Caco-2 (cell line): Measurements from ENCODE around the gene DDRGK1. TPM values are rescaled to one million over a fixed set of nuclear protein-coding genes. Genes with fewer than 3 reads are reported as not detected.

ENCODE experiments used
- BruUV-seq: library from RNA; stranded (reverse); fragments of 400-500 nt; replicated peaks from 2 replicates; lab custom pipeline; 2021; lab: Mats Ljungman, UMichigan
- CTCF ChIA-PET: fragments of 300-600 bp; sonication (Branson Sonifier 250); formaldehyde crosslinking; loops from one replicate; lab custom pipeline; 2022; ENCODE audit warnings: antibody characterized with exemption; lab: Charles Lee
- POLR2A ChIA-PET: fragments of 300-600 bp; sonication (Branson Sonifier 250); formaldehyde crosslinking; loops from one replicate; lab custom pipeline; 2022; ENCODE audit warnings: antibody characterized with exemption; lab: Charles Lee
- DNase-seq, 2 experiments: peaks; one replicate each; pipeline versions ENCODE4 v3.0.0 to v3.0.0-alpha.2; 2020 to 2022
- H3K27me3 ChIP-seq: replicated peaks from 2 replicates; pipeline ENCODE4 v1.6.0; 2011; ENCODE audit warnings: low read length; ENCODE audit not compliant: control insufficient read depth, insufficient read depth
- H3K36me3 ChIP-seq: 2 replicates; pipeline ENCODE4 v1.5.1; 2011; ENCODE audit warnings: low read length; ENCODE audit not compliant: control insufficient read depth, insufficient read depth
- H3K4me1 ChIP-seq: fragments of 250-450 bp; sonication (Bioruptor Pico); 2 replicates; pipeline ENCODE4 v1.5.1; 2020; ENCODE audit warnings: mild to moderate bottlenecking
- H3K4me3 ChIP-seq: 2 replicates; pipeline ENCODE4 v1.5.1; 2011; ENCODE audit warnings: low read depth, mild to moderate bottlenecking, control low read depth, low read length
- H3K9me3 ChIP-seq: fragments of 250-450 bp; sonication (Bioruptor Pico); 2 replicates; pipeline ENCODE4 v1.5.1; 2020; ENCODE audit warnings: mild to moderate bottlenecking, moderate library complexity
- H3K27ac Mint-ChIP-seq: one replicate; pipeline ENCODE4 v1.8.0; 2022; ENCODE audit warnings: mixed read lengths; ENCODE audit not compliant: unreplicated experiment
- H3K27me3 Mint-ChIP-seq: one replicate; pipeline ENCODE4 v1.8.0; 2022; ENCODE audit warnings: mixed read lengths; ENCODE audit not compliant: insufficient read depth, unreplicated experiment
- H3K36me3 Mint-ChIP-seq: one replicate; pipeline ENCODE4 v1.8.0; 2022; ENCODE audit warnings: mild to moderate bottlenecking, mixed read lengths; ENCODE audit not compliant: insufficient read depth, unreplicated experiment
- H3K4me1 Mint-ChIP-seq: one replicate; pipeline ENCODE4 v1.8.0; 2022; ENCODE audit warnings: low read depth, mixed read lengths; ENCODE audit not compliant: unreplicated experiment
- H3K4me3 Mint-ChIP-seq: one replicate; pipeline ENCODE4 v1.8.0; 2022; ENCODE audit warnings: mild to moderate bottlenecking, moderate library complexity, mixed read lengths; ENCODE audit not compliant: unreplicated experiment
- H3K9me3 Mint-ChIP-seq: one replicate; pipeline ENCODE4 v1.8.0; 2022; ENCODE audit warnings: mixed read lengths; ENCODE audit not compliant: unreplicated experiment
- intact Hi-C: fragments of 100-400 bp; cut with micrococcal nuclease; formaldehyde crosslinking; loops from one replicate; pipeline ENCODE4 v1.10.0; 2022; ENCODE audit not compliant: unreplicated experiment
- total RNA-seq: library from RNA; stranded (reverse); gene quantifications from 2 replicates; pipeline ENCODE4 v1.2.3, GENCODE V29; 2022
- TF ChIP-seq, protein P1 (sequence below), 2 experiments: fragments of 200-600 bp in 1 of 2; IDR thresholded peaks; 1 replicate in 1 of 2; 2 replicates in 1 of 2; pipeline versions ENCODE4 v1.5.1 to v1.8.0; 2011 to 2022; ENCODE audit warnings: antibody characterized with exemption in 1 of 2, control low read depth in 1 of 2, inconsistent platforms in 1 of 2, low read depth in 1 of 2, low read length in 1 of 2, mild to moderate bottlenecking in 1 of 2, moderate library complexity in 1 of 2; ENCODE audit not compliant: insufficient read depth in 1 of 2, severe bottlenecking in 1 of 2, unreplicated experiment in 1 of 2

DDRGK1 gene
- total RNA-seq, 1 experiment from 2014 or later: 84.8 TPM

DNA sequence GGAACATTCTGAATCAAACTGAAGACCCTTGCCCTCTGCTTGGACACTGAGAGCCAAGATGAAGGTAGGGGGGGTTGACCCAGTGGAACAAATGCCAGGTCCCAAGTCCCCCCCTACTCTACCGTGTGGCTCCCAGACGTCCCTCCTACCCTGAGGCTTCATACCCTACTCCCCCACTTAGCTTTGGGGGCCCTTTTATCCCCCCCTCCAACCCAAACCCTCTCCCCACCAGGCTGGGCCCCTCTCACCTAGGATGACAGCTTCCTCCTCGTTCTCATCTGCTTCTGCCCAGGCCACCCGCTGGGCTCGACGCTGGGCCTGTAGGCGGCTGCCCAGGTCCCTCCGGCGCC lies 1.5 kb downstream of the DDRGK1 start:
- Histone ChIP-seq H3K9me3 (no peaks in the 10 kb centered on the region), H3K36me3 (peaks cover 3% of the 10 kb centered on the region; the same call in 1 of the 2 replicates), H3K4me3 (peak overlapping the region; percentile 85), H3K4me1 (no peaks in the 10 kb centered on the region), H3K27me3 (no peaks in the 10 kb centered on the region)
- peaks cover 58% of the 10 kb centered on the region for H3K36me3 Mint-ChIP-seq
- intact Hi-C loops: no loop called here
- TF ChIP-seq, protein P1, sequence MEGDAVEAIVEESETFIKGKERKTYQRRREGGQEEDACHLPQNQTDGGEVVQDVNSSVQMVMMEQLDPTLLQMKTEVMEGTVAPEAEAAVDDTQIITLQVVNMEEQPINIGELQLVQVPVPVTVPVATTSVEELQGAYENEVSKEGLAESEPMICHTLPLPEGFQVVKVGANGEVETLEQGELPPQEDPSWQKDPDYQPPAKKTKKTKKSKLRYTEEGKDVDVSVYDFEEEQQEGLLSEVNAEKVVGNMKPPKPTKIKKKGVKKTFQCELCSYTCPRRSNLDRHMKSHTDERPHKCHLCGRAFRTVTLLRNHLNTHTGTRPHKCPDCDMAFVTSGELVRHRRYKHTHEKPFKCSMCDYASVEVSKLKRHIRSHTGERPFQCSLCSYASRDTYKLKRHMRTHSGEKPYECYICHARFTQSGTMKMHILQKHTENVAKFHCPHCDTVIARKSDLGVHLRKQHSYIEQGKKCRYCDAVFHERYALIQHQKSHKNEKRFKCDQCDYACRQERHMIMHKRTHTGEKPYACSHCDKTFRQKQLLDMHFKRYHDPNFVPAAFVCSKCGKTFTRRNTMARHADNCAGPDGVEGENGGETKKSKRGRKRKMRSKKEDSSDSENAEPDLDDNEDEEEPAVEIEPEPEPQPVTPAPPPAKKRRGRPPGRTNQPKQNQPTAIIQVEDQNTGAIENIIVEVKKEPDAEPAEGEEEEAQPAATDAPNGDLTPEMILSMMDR (IDR thresholded peaks at IDR 0.05; ENCODE audit: insufficient read depth in 1 of 2, low read depth in 1 of 2, low read length in 1 of 2, severe bottlenecking in 1 of 2, unreplicated experiment in 1 of 2): no peak
- no peaks in the 10 kb centered on the region for H3K9me3 Mint-ChIP-seq
- POLR2A ChIA-PET: no interaction called here
- H3K4me1 Mint-ChIP-seq: no peaks in the 10 kb centered on the region
- H3K27me3 Mint-ChIP-seq: no peaks in the 10 kb centered on the region
- DNase-seq: no peak
- no TSS peak for BruUV-seq
- H3K4me3 Mint-ChIP-seq: peak overlapping the region; percentile 99
- H3K27ac Mint-ChIP-seq: no peak overlapping the region
- CTCF ChIA-PET: interaction anchor here (0.6 to 1.0 kb wide), 2 partner anchors 90 to 149 kb away, joined by 3 to 5 read pairs; no protein-coding TSS in a partner anchor

DNA sequence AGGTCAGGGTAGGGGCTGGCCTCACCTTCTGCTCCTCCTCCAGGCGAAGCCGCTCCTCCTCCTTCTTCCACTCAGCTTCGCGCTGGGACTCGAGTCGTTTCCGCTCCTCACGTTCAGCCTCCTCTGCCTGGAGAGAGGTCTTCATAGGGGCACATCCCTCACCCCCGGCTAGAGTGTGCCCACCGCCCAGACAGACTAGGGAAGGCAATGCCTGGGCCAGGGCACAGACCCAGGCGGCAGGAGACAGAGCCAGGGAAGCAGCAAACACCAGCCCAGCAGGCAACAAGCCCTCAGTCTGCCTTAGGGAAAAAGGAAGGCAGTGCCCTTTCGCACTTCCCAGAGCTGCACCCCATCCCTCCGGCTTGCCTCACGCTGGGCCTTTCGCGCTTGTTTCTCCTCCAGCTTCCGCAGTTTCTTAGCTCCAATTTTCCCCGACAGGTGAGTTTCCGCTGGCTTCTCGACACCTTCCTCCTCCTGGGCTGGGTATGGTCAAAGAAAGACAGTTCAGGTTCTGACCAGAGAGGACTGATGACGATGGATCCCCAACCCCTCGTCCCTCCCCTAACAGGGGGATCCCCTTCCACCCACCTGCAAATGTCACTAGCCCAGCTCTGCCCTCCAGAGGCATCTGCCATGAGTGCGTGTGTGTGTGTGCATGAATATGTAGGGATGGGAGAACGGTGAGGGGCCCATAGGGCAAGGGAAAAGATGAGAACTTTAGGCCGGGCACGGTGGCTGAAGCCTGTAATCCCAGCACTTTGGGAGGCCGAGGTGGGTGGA lies 4.3 kb downstream of the DDRGK1 start:
- ChIA-PET CTCF (no interaction called here), POLR2A (no interaction called here)
- Mint-ChIP-seq H3K36me3 (peaks cover 80% of the 10 kb centered on the region), H3K4me3 (no peak overlapping the region), H3K9me3 (no peaks in the 10 kb centered on the region), H3K4me1 (no peaks in the 10 kb centered on the region), H3K27me3 (no peaks in the 10 kb centered on the region), H3K27ac (no peak overlapping the region)
- no TSS peak for BruUV-seq
- no peak overlapping the region for H3K4me3 ChIP-seq
- no peaks in the 10 kb centered on the region for H3K9me3 ChIP-seq
- intact Hi-C loops: no loop called here
- H3K27me3 ChIP-seq: no peaks in the 10 kb centered on the region
- DNase-seq: no peak
- TF ChIP-seq, protein P1 (IDR thresholded peaks at IDR 0.05; ENCODE audit: insufficient read depth in 1 of 2, low read depth in 1 of 2, low read length in 1 of 2, severe bottlenecking in 1 of 2, unreplicated experiment in 1 of 2): no peak
- no peaks in the 10 kb centered on the region for H3K4me1 ChIP-seq
- peaks cover 6% of the 10 kb centered on the region for H3K36me3 ChIP-seq

DNA sequence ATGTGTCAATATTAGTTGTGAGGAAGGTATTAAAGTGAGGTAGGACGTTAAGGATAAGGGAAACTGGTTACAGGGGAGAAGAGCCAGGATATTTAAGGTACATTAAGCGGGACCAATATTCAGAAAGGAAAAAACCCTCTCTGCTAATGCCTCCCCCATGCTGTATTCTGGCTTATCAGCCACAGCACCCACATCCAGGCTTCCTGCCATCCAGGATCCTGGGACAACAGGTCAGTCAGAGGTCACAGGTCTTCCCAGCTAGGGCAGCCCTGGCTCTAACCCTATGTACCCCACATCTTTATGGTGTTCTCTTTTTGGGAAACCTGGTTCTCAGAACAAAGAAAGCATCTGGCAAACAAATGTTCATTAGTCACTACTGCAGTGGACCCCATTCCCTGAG lies 5.3 kb downstream of the DDRGK1 start:
- Mint-ChIP-seq H3K27ac (no peak overlapping the region), H3K27me3 (no peaks in the 10 kb centered on the region), H3K36me3 (peaks cover 78% of the 10 kb centered on the region), H3K9me3 (no peaks in the 10 kb centered on the region), H3K4me1 (no peaks in the 10 kb centered on the region), H3K4me3 (no peak overlapping the region)
- Histone ChIP-seq H3K36me3 (peaks cover 6% of the 10 kb centered on the region), H3K9me3 (no peaks in the 10 kb centered on the region), H3K4me3 (no peak overlapping the region), H3K4me1 (no peaks in the 10 kb centered on the region), H3K27me3 (no peaks in the 10 kb centered on the region)
- BruUV-seq: no TSS peak
- intact Hi-C loops: no loop called here
- ChIA-PET CTCF (no interaction called here), POLR2A (no interaction called here)
- TF ChIP-seq, protein P1 (IDR thresholded peaks at IDR 0.05; ENCODE audit: insufficient read depth in 1 of 2, low read depth in 1 of 2, low read length in 1 of 2, severe bottlenecking in 1 of 2, unreplicated experiment in 1 of 2): no peak
- no peak for DNase-seq
